ENCODE results near the gene ANKDD1A.

GRCh38 chr15:64869501-64869900 lies 42.2 kb upstream of the ANKDD1A start:
- TF ChIP-seq CTCF (IDR thresholded peaks at IDR 0.05) (no peak), POLR2A (IDR thresholded peaks at IDR 0.05) (no peak)
